ENCODE data around the gene CERS6. TPM values are rescaled to one million over a fixed set of nuclear protein-coding genes. Genes with fewer than 3 reads are reported as not detected.

The CERS6 gene
- polyA plus RNA-seq, 1 donor (not counting 4 experiments of a cell fraction or from before 2014, with no cell fraction given) = 19.5 TPM

DNA sequence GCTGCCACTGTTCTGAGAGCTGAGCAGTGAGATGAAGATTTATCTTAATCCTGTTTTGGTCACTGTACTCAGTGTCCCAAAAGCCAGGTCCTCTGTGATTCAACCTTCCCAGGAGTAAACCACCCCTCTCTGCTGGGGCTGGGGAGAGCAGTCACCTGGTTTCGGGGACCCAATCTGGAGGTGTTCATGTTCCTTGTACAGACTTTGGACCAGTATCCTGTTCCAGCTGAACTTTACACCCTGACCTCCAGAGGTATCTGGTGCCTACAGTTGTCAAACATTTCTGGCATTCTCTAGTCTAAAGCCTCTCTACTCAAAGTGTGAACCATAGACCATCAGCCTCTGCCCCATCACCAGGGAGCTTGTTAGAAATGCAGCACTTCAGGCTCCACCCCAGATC lies 22.1 kb downstream of the CERS6 start:
- peak; percentile 13 for FAIRE-seq

DNA sequence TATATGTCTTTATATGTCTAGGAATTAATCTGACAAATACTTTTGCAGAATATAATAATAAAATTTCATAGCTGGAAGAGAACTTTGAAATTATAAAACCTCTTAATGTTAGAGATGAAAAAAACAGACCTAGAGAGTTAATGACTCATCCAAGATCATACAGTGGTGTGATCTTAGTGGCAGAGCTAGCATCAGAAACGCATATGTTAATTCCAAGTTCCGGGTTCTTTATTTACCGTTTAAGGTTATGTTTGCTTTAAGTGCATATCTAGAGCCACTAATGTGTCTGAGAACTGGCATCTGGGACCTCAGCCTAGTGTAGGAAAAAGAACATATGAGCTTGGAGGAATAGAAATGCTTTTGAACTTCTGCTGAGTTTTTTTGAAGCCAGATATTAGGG lies 24.3 kb downstream of the CERS6 start:
- H3K9ac ChIP-seq (ENCODE audit: control insufficient read depth, extremely low read depth, insufficient read depth, low read length) = no peak overlapping the region
- no peak overlapping the region for H3K27ac ChIP-seq (ENCODE audit: control insufficient read depth, insufficient read depth, low read length)
- H3K4me3 ChIP-seq (ENCODE audit: control insufficient read depth in 2 of 3, extremely low read depth in 1 of 3, insufficient read depth in 2 of 3, low read depth in 1 of 3, low read length in 3 of 3) = no peak overlapping the region
- H3K4me1 ChIP-seq (ENCODE audit: control insufficient read depth, extremely low read depth, insufficient read depth, low read length) = peaks cover 5% of the 10 kb centered on the region
- H3K79me2 ChIP-seq (ENCODE audit: control insufficient read depth, insufficient read depth, low read length) = peaks cover 82% of the 10 kb centered on the region
- TF ChIP-seq, protein P1, sequence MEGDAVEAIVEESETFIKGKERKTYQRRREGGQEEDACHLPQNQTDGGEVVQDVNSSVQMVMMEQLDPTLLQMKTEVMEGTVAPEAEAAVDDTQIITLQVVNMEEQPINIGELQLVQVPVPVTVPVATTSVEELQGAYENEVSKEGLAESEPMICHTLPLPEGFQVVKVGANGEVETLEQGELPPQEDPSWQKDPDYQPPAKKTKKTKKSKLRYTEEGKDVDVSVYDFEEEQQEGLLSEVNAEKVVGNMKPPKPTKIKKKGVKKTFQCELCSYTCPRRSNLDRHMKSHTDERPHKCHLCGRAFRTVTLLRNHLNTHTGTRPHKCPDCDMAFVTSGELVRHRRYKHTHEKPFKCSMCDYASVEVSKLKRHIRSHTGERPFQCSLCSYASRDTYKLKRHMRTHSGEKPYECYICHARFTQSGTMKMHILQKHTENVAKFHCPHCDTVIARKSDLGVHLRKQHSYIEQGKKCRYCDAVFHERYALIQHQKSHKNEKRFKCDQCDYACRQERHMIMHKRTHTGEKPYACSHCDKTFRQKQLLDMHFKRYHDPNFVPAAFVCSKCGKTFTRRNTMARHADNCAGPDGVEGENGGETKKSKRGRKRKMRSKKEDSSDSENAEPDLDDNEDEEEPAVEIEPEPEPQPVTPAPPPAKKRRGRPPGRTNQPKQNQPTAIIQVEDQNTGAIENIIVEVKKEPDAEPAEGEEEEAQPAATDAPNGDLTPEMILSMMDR (optimal IDR thresholded peaks at IDR 0.05 in 1 of 3, IDR thresholded peaks at IDR 0.05 in 1 of 3, conservative IDR thresholded peaks at IDR 0.05 in 1 of 3; ENCODE audit: extremely low read depth in 1 of 3, insufficient read depth in 2 of 3, low read length in 3 of 3) = no peak
- no peak for TF ChIP-seq EZH2 (IDR thresholded peaks at IDR 0.05; ENCODE audit: low read length)
- H3K9me1 ChIP-seq (ENCODE audit: control insufficient read depth, extremely low read depth, insufficient read depth, low read length) = no peaks in the 10 kb centered on the region
- no peaks in the 10 kb centered on the region for H3K27me3 ChIP-seq (ENCODE audit: control insufficient read depth, extremely low read depth, insufficient read depth, low read length)
- dilution Hi-C loops (cut with MboI; ENCODE audit: extremely low pct_ligation_motif_present, low sequenced_read_pairs) = no loop called here
- no peaks in the 10 kb centered on the region for H3K9me3 ChIP-seq (ENCODE audit: control insufficient read depth, low read depth, low read length)
- no peaks in the 10 kb centered on the region for H3K36me3 ChIP-seq (ENCODE audit: control insufficient read depth in 2 of 2, extremely low read depth in 1 of 2, insufficient read depth in 2 of 2, low read length in 2 of 2)
- H3K4me2 ChIP-seq (ENCODE audit: control insufficient read depth, extremely low read depth, insufficient read depth, low read depth, low read length) = no peak overlapping the region
- H4K20me1 ChIP-seq (ENCODE audit: control insufficient read depth, extremely low read depth, insufficient read depth, low read length) = peaks cover 2% of the 10 kb centered on the region
- no peak for FAIRE-seq
- DNase-seq (ENCODE audit: low read depth, low spot score) = no peak
- H2AFZ ChIP-seq (ENCODE audit: control insufficient read depth, low read length) = no peak overlapping the region

More for the DNA sequence above, 22.1 kb downstream of the CERS6 start:
- no peaks in the 10 kb centered on the region for H3K9me3 ChIP-seq (ENCODE audit: control insufficient read depth, low read depth, low read length)
- dilution Hi-C loops (cut with MboI; ENCODE audit: extremely low pct_ligation_motif_present, low sequenced_read_pairs) = no loop called here
- no peak overlapping the region for H3K9ac ChIP-seq (ENCODE audit: control insufficient read depth, extremely low read depth, insufficient read depth, low read length)
- H2AFZ ChIP-seq (ENCODE audit: control insufficient read depth, low read length) = no peak overlapping the region
- no peaks in the 10 kb centered on the region for H3K36me3 ChIP-seq (ENCODE audit: control insufficient read depth in 2 of 2, extremely low read depth in 1 of 2, insufficient read depth in 2 of 2, low read length in 2 of 2)
- H4K20me1 ChIP-seq (ENCODE audit: control insufficient read depth, extremely low read depth, insufficient read depth, low read length) = peaks cover 2% of the 10 kb centered on the region
- no peak overlapping the region for H3K4me2 ChIP-seq (ENCODE audit: control insufficient read depth, extremely low read depth, insufficient read depth, low read depth, low read length)
- TF ChIP-seq, protein P1 (optimal IDR thresholded peaks at IDR 0.05 in 1 of 3, IDR thresholded peaks at IDR 0.05 in 1 of 3, conservative IDR thresholded peaks at IDR 0.05 in 1 of 3; ENCODE audit: extremely low read depth in 1 of 3, insufficient read depth in 2 of 3, low read length in 3 of 3) = no peak
- no peaks in the 10 kb centered on the region for H3K27me3 ChIP-seq (ENCODE audit: control insufficient read depth, extremely low read depth, insufficient read depth, low read length)
- peaks cover 79% of the 10 kb centered on the region for H3K79me2 ChIP-seq (ENCODE audit: control insufficient read depth, insufficient read depth, low read length)
- no peak overlapping the region for H3K27ac ChIP-seq (ENCODE audit: control insufficient read depth, insufficient read depth, low read length)
- no peak overlapping the region for H3K4me3 ChIP-seq (ENCODE audit: control insufficient read depth in 2 of 3, extremely low read depth in 1 of 3, insufficient read depth in 2 of 3, low read depth in 1 of 3, low read length in 3 of 3)
- no peak for DNase-seq (ENCODE audit: low read depth, low spot score)
- H3K4me1 ChIP-seq (ENCODE audit: control insufficient read depth, extremely low read depth, insufficient read depth, low read length) = peaks cover 10% of the 10 kb centered on the region
- H3K9me1 ChIP-seq (ENCODE audit: control insufficient read depth, extremely low read depth, insufficient read depth, low read length) = no peaks in the 10 kb centered on the region
